Measurements from ENCODE around the gene TBC1D9. TPM values are rescaled to one million over a fixed set of nuclear protein-coding genes. Genes with fewer than 3 reads are reported as not detected.

Gene TBC1D9
- total RNA-seq, 1 experiment from 2014 or later = 4.6 TPM

DNA sequence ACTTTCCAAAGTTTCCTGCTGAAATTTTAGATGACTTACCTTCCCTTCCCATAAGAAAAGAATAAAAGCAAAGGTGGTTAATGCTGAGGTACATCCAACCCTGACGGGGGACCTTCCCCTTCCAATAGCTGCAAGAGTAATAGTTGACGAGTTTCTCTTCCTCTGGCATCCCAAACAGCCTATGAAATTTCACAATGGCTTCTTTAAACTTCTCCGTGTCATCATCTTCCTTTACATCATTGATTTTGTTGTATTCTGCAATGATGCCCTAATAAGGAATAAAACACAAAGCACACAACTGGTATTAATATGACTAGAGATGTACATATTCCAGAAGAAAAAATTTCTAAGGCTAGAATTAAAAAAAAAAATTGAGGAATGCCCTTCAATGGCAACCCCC, 76.6 kb downstream of the TBC1D9 start:
- no peak overlapping the region for H3K4me3 ChIP-seq (ENCODE audit: insufficient read depth, low read depth, low read length)
- DNase-seq = no peak
- no peaks in the 10 kb centered on the region for H3K36me3 ChIP-seq (replicated peaks; ENCODE audit: control insufficient read depth, insufficient read depth, low read length)
- no peaks in the 10 kb centered on the region for H3K27me3 ChIP-seq (ENCODE audit: control insufficient read depth, insufficient read depth, low read length)

- DNase-seq = no peak
- Histone ChIP-seq H3K36me3 (replicated peaks; ENCODE audit: control insufficient read depth, insufficient read depth, low read length) (no peaks in the 10 kb centered on the region), H3K4me3 (ENCODE audit: insufficient read depth, low read depth, low read length) (no peak overlapping the region), H3K27me3 (ENCODE audit: control insufficient read depth, insufficient read depth, low read length) (no peaks in the 10 kb centered on the region)
These were observed 80.5 kb downstream of the TBC1D9 start for GRCh38 chr4:140675599-140676231.

- Histone ChIP-seq H3K27me3 (ENCODE audit: control insufficient read depth, insufficient read depth, low read length) (no peaks in the 10 kb centered on the region), H3K36me3 (replicated peaks; ENCODE audit: control insufficient read depth, insufficient read depth, low read length) (no peaks in the 10 kb centered on the region), H3K4me3 (ENCODE audit: insufficient read depth, low read depth, low read length) (no peak overlapping the region)
- DNase-seq = no peak
These were observed 82.5 kb downstream of the TBC1D9 start for GRCh38 chr4:140673729-140674128.

DNA sequence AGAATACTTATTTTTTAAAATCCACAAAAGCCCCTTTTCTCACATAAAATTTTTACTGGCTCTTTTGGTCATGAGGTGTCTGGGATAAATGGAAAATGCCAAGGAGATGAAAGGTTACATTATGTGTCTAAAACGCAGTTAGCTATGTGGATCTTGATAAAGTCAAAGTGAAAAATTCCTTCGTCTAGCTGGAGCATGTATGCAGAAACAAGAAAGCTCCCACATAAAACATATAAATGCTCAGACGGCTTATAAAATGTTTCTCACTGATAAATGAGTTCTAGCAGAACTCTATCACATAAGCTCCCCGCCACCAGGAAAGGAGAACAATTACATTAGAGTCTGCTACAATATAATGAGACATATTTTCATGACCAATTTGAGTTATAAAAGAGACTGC, 83.8 kb downstream of the TBC1D9 start:
- Histone ChIP-seq H3K27me3 (ENCODE audit: control insufficient read depth, insufficient read depth, low read length) (no peaks in the 10 kb centered on the region), H3K36me3 (replicated peaks; ENCODE audit: control insufficient read depth, insufficient read depth, low read length) (no peaks in the 10 kb centered on the region), H3K4me3 (ENCODE audit: insufficient read depth, low read depth, low read length) (no peak overlapping the region)
- no peak for DNase-seq

GRCh38 chr4:140668111-140668510, 88.1 kb downstream of the TBC1D9 start:
- no peak for DNase-seq
- Histone ChIP-seq H3K27me3 (ENCODE audit: control insufficient read depth, insufficient read depth, low read length) (no peaks in the 10 kb centered on the region), H3K4me3 (ENCODE audit: insufficient read depth, low read depth, low read length) (no peak overlapping the region), H3K36me3 (replicated peaks; ENCODE audit: control insufficient read depth, insufficient read depth, low read length) (no peaks in the 10 kb centered on the region)

GRCh38 chr4:140666889-140667614, 89.1 kb downstream of the TBC1D9 start:
- no peak overlapping the region for H3K4me3 ChIP-seq (ENCODE audit: insufficient read depth, low read depth, low read length)

GRCh38 chr4:140662082-140662869, 93.9 kb downstream of the TBC1D9 start:
- no peaks in the 10 kb centered on the region for H3K27me3 ChIP-seq (ENCODE audit: control insufficient read depth, insufficient read depth, low read length)
- H3K36me3 ChIP-seq (replicated peaks; ENCODE audit: control insufficient read depth, insufficient read depth, low read length) = no peaks in the 10 kb centered on the region
- no peak for DNase-seq
- H3K4me3 ChIP-seq (ENCODE audit: insufficient read depth, low read depth, low read length) = no peak overlapping the region

More at GRCh38 chr4:140666889-140667614, 89.1 kb downstream of the TBC1D9 start:
- H3K36me3 ChIP-seq (replicated peaks; ENCODE audit: control insufficient read depth, insufficient read depth, low read length) = no peaks in the 10 kb centered on the region
- H3K27me3 ChIP-seq (ENCODE audit: control insufficient read depth, insufficient read depth, low read length) = no peaks in the 10 kb centered on the region
- no peak for DNase-seq

- no peaks in the 10 kb centered on the region for H3K27me3 ChIP-seq (ENCODE audit: control insufficient read depth, insufficient read depth, low read length)
- no peak overlapping the region for H3K4me3 ChIP-seq (ENCODE audit: insufficient read depth, low read depth, low read length)
- DNase-seq = no peak
- H3K36me3 ChIP-seq (replicated peaks; ENCODE audit: control insufficient read depth, insufficient read depth, low read length) = no peaks in the 10 kb centered on the region
These were observed 94.6 kb downstream of the TBC1D9 start for GRCh38 chr4:140661550-140661949.

DNA sequence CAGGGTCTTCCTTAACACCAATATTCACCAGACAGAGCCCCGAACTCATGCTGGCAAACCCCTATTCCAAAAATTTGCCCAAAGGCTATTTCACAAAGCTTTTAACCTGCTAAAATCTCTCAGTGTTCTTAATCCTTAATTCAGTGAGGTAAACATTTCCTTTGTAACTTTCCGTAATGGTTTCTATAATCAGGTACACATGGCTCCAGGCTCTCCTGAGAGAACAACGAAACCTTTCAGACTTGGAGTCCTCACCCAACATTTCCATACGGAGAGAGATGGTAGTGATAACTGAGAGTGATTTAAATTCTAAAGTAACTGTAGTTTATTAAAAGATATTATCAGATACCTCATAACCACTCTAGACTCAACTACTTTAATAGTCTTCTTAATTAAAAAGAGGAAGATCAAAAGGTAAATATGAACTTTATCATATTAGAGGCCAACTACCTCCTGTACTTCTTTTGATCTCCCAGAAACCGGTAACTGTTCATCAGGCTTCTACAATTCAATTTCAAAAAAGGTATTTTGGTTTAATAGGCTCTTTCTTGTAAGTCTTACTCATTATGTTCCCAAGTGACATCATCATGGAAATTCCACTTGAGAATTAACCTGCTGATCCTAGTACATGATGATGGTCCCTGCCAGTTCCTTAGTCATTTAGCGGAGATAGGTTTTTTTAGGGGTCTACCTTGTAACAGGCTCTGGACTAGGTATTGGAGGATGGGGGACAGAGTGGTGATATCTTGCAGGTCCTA, 96.1 kb downstream of the TBC1D9 start:
- no peaks in the 10 kb centered on the region for H3K36me3 ChIP-seq (replicated peaks; ENCODE audit: control insufficient read depth, insufficient read depth, low read length)

DNA sequence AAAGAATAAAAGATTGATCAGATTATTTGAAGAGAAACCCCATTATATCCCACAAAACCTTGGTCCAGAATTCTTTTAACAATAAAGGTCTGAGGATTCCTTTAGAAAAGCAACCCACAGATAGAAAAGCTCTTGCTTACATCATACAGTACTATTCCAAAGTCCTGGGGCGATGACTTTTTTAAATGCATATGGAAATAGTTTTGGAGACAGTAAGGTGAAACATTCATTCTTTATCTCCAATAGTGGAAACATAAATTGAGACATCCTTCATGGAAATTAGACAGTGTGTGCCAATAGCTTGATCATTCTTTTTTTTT, 101.7 kb downstream of the TBC1D9 start:
- Histone ChIP-seq H3K36me3 (replicated peaks; ENCODE audit: control insufficient read depth, insufficient read depth, low read length) (no peaks in the 10 kb centered on the region), H3K4me3 (ENCODE audit: insufficient read depth, low read depth, low read length) (no peak overlapping the region), H3K27me3 (ENCODE audit: control insufficient read depth, insufficient read depth, low read length) (no peaks in the 10 kb centered on the region)
- DNase-seq = no peak

More for the DNA sequence above, 96.1 kb downstream of the TBC1D9 start:
- no peak for DNase-seq
- H3K4me3 ChIP-seq (ENCODE audit: insufficient read depth, low read depth, low read length) = no peak overlapping the region
- H3K27me3 ChIP-seq (ENCODE audit: control insufficient read depth, insufficient read depth, low read length) = no peaks in the 10 kb centered on the region

DNA sequence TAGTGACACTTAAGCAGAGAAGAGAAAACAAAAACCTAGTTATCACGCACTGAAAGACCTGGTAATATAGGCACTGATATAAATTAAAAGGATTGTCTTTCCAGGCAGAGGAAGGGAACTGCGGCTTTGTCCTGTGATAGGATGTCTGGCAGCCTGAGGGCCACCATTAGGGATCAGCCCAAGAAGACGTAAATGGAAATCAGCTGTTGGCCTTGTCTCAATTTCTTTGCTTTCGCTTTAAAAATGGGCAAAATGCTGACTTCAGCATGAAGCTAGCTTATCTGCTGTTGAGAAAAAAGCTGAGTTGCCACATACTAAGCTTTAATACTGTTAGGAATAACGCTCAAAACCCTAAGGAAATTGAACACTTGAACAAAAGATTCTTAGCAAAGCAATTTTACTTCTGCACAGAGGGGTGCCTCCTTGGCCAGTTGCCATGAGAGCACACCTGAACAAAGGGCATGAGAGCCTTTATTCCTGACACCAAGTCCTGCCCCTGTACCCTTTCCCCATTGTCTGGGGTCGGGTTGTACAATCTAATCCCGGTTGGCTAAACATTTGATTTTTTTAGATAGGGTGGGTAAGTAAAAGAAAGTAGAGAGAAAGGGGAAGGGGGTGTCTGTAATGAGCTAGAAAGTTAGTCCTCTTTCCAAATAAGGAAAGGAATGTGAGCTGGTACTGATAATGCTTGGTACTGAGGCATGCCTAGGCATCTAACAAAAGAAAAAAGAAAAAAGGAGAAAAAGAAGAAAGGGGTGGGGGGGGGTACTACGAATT, 102.3 kb downstream of the TBC1D9 start:
- DNase-seq = no peak
- Histone ChIP-seq H3K4me3 (ENCODE audit: insufficient read depth, low read depth, low read length) (no peak overlapping the region), H3K36me3 (replicated peaks; ENCODE audit: control insufficient read depth, insufficient read depth, low read length) (no peaks in the 10 kb centered on the region), H3K27me3 (ENCODE audit: control insufficient read depth, insufficient read depth, low read length) (no peaks in the 10 kb centered on the region)

- DNase-seq = no peak
- Histone ChIP-seq H3K27me3 (ENCODE audit: control insufficient read depth, insufficient read depth, low read length) (no peaks in the 10 kb centered on the region), H3K4me3 (ENCODE audit: insufficient read depth, low read depth, low read length) (no peak overlapping the region), H3K36me3 (replicated peaks; ENCODE audit: control insufficient read depth, insufficient read depth, low read length) (no peaks in the 10 kb centered on the region)
These were observed 103.6 kb downstream of the TBC1D9 start for GRCh38 chr4:140652601-140653000.

DNA sequence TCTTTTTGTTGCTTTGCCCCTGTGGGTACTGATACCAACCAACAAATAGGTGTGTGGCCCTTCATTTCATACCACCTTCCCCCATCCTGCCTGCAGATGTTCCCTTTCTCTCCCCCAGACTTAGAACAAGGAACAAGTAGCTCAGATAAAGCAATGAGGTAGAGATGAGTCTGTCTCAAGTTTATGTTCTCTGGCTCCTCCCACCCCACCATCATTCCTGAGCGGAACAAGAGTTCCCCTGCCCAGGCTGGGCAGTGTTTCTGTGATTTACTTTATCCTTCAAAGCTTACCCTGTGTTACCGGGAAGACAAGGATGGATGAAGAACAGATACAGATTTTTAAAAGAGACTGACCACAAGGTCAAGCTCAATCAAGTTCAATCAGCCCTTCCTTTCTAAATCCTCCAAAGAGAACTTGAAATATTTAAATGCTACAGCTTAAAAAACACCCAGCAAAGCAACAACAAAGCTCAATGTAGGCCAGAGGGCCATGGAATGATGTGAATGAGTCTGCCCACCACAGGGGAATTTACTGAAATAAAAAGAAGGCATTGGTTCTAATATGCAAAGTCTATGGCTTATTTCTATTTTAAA, 107.4 kb downstream of the TBC1D9 start:
- H3K36me3 ChIP-seq (replicated peaks; ENCODE audit: control insufficient read depth, insufficient read depth, low read length) = no peaks in the 10 kb centered on the region
- no peaks in the 10 kb centered on the region for H3K27me3 ChIP-seq (ENCODE audit: control insufficient read depth, insufficient read depth, low read length)
- no peak for DNase-seq
- H3K4me3 ChIP-seq (ENCODE audit: insufficient read depth, low read depth, low read length) = no peak overlapping the region
